CD4-positive, alpha-beta memory T cell (primary cell): ENCODE measurements around the gene KIF18B. TPM values are rescaled to one million over a fixed set of nuclear protein-coding genes. Genes with fewer than 3 reads are reported as not detected.

ENCODE experiments used
- CTCF ChIA-PET: fragments of 350-600 bp; sonication (Branson Sonifier 250); formaldehyde crosslinking; loops from one replicate; lab custom pipeline; 2021; ENCODE audit warnings: inconsistent platforms; ENCODE audit not compliant: partially characterized antibody; lab: Charles Lee
- POLR2A ChIA-PET: fragments of 350-600 bp; sonication (Branson Sonifier 250); formaldehyde crosslinking; loops from one replicate; lab custom pipeline; 2021; ENCODE audit not compliant: partially characterized antibody; lab: Charles Lee
- DNase-seq, 5 donors: peaks; one replicate each; pipeline versions ENCODE4 v3.0.0 to v3.0.0-alpha.2; 2020 to 2022; ENCODE audit warnings: mixed read lengths in 1 of 5
- H3K27ac ChIP-seq: one replicate; pipeline ENCODE4 v1.7.0; 2013; ENCODE audit warnings: low read depth, low read length
- H3K27me3 ChIP-seq: 2 replicates; pipeline ENCODE4 v1.7.0; 2013; ENCODE audit warnings: mild to moderate bottlenecking, low read length, moderate library complexity; ENCODE audit not compliant: insufficient read depth
- H3K36me3 ChIP-seq: 2 replicates; pipeline ENCODE4 v1.7.0; 2013; ENCODE audit warnings: mild to moderate bottlenecking, low read length, moderate library complexity; ENCODE audit not compliant: insufficient read depth
- H3K4me1 ChIP-seq: 2 replicates; pipeline ENCODE4 v1.7.0; 2013; ENCODE audit warnings: mild to moderate bottlenecking, low read length, moderate library complexity; ENCODE audit not compliant: insufficient read depth
- H3K4me3 ChIP-seq, 2 donors: one replicate each; pipeline ENCODE4 v1.7.0; 2013; ENCODE audit warnings: low read length in 2 of 2, mild to moderate bottlenecking in 1 of 2
- H3K9me3 ChIP-seq, 2 donors: one replicate each; pipeline ENCODE4 v1.7.0; 2013; ENCODE audit warnings: low read length in 2 of 2, control low read depth in 1 of 2; ENCODE audit not compliant: control insufficient read depth in 1 of 2
- H3K27ac Mint-ChIP-seq, 7 donors: one replicate each; pipeline ENCODE4 v1.8.0; 2020 to 2021; ENCODE audit warnings: mixed read lengths in 7 of 7, mild to moderate bottlenecking in 6 of 7, inconsistent platforms in 3 of 7, moderate library complexity in 3 of 7
- H3K27me3 Mint-ChIP-seq, 2 donors: one replicate each; pipeline ENCODE4 v1.8.0; 2020 to 2021; ENCODE audit warnings: mixed read lengths in 2 of 2
- H3K36me3 Mint-ChIP-seq, 2 donors: one replicate each; pipeline ENCODE4 v1.8.0; 2020 to 2021; ENCODE audit warnings: mixed read lengths in 2 of 2, inconsistent platforms in 1 of 2, mild to moderate bottlenecking in 1 of 2
- H3K4me1 Mint-ChIP-seq, 4 donors: one replicate each; pipeline ENCODE4 v1.8.0; 2020 to 2021; ENCODE audit warnings: mixed read lengths in 4 of 4, mild to moderate bottlenecking in 1 of 4
- H3K4me3 Mint-ChIP-seq, 8 donors: one replicate each; pipeline ENCODE4 v1.8.0; 2020 to 2021; ENCODE audit warnings: mixed read lengths in 8 of 8, mild to moderate bottlenecking in 7 of 8, moderate library complexity in 6 of 8, inconsistent platforms in 3 of 8
- H3K9me3 Mint-ChIP-seq, 8 donors: one replicate each; pipeline ENCODE4 v1.8.0; 2020 to 2021; ENCODE audit warnings: mixed read lengths in 8 of 8, mild to moderate bottlenecking in 5 of 8, inconsistent platforms in 3 of 8, moderate library complexity in 1 of 8
- intact Hi-C: fragments of 100-400 bp; cut with micrococcal nuclease; formaldehyde crosslinking; loops from one replicate; pipeline ENCODE4 v1.15.1; 2023
- polyA plus RNA-seq, 2 donors: library from polyadenylated mRNA; unstranded; fragments of 300-500 nt; fragmentation: Illumina TruSeq; gene quantifications; one replicate each; pipeline ENCODE4 v1.2.3, GENCODE V29; 2021
- total RNA-seq, 2 experiments: library from RNA; stranded (reverse); gene quantifications; one replicate each; pipeline ENCODE4 v1.2.3, GENCODE V29; 2021

KIF18B gene
- total and polyA plus RNA-seq, 4 experiments from 2014 or later = not detected

DNA sequence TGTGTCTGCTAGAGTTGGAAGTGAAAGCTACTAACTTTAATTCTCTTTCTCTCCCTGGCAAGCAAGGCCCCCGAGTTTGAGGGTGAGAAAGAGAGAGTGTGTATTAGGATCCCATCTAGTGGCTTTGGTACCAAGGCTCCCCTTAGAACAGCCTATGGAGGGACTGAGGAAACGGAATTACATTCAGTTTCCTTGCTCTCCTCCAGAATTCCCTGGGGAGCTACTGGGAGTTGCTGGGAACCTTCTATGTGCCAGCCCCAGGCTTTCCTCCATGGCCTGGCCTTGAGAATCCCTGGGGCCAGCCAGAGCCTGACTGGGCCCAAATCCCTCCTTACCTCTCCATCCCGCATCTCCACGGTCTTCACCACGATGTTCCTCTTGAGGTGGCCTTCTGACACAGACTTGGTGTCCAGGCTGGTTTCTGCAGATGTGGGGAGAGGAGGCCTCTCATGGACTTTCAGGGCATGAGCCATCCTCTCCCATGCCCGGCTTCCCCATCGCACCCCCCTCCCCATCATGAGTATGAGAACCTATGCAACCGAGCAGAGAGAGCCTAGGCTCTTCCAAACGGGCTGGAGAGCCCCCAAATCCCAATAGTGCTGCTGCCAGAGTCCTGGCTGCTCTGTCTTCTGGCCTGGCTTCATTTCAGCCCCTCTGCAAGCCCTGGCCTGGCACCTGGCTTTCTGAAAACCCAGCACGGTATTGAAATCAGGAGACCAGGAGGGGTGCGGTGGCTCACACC is 39.7 kb downstream of the KIF18B start:
- no peak for DNase-seq
- Histone ChIP-seq H3K36me3 (no peaks in the 10 kb centered on the region), H3K27ac (no peak overlapping the region), H3K9me3 (no peaks in the 10 kb centered on the region), H3K4me3 (no peak overlapping the region), H3K4me1 (no peaks in the 10 kb centered on the region), H3K27me3 (no peaks in the 10 kb centered on the region)
- H3K27me3 Mint-ChIP-seq = peaks cover 15 to 24% of the 10 kb centered on the region in 2 donors
- H3K4me3 Mint-ChIP-seq = no peak overlapping the region
- H3K36me3 Mint-ChIP-seq = no peaks in the 10 kb centered on the region
- POLR2A ChIA-PET = no interaction called here
- CTCF ChIA-PET = no interaction called here
- intact Hi-C loops = no loop called here
- no peaks in the 10 kb centered on the region for H3K9me3 Mint-ChIP-seq
- peaks cover 4 to 10% (median 7%) of the 10 kb centered on the region in 4 donors for H3K4me1 Mint-ChIP-seq
- H3K27ac Mint-ChIP-seq = no peak overlapping the region

DNA sequence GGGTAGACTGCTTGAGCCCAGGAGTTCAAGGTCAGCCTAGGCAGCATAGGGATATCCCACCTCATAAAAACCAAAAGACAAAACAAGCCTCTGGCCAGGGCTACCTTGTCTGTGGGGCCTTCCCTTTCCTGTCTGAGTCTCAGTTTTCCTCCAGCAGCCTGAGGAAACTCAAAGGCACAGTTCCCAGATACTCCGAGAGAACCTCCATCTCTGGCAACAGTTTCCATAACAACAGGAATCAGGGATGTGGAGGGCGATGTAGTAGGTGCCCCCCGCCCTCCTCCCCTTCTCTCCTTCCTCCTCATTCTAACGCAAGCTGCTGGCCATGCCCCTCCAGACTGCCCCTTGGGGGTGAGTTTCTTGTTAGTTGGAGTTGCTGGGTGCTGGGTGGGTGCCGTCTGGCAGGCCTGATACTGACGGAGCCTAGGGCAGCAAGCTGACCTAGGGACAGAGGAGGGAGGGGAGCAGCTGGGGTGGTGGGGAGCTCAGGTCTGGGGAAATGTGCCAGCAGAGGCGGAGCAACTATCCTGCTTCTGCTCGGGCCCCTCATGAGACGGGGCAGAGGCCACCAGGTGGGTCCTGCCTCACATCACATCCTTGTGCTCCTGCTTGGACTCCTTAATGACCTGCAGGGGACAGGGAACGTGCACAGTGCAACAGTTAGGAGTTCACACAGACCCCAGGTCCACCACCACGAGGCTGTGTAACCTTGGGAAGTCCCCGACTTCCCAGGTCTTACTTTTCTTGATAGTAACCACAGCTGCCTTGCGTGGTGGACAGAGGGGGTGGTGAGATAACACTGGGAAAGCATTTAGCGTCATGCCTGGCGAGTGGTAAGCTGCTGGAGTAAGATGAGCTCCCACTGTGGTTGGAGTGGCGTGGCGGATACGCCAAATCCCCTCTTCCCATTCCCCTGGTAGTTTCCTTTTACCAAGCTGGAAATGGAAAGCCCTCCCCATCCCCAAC is 40.5 kb downstream of the KIF18B start:
- H3K4me3 ChIP-seq = no peak overlapping the region
- no peaks in the 10 kb centered on the region for H3K9me3 Mint-ChIP-seq
- H3K36me3 ChIP-seq = no peaks in the 10 kb centered on the region
- H3K27ac Mint-ChIP-seq = no peak overlapping the region
- ChIA-PET POLR2A (no interaction called here), CTCF (no interaction called here)
- no peaks in the 10 kb centered on the region for H3K4me1 ChIP-seq
- H3K27me3 ChIP-seq = no peaks in the 10 kb centered on the region
- peaks cover 11 to 17% of the 10 kb centered on the region in 2 donors for H3K27me3 Mint-ChIP-seq
- intact Hi-C loops = no loop called here
- H3K36me3 Mint-ChIP-seq = no peaks in the 10 kb centered on the region
- H3K4me1 Mint-ChIP-seq = peaks cover 4 to 8% (median 5%) of the 10 kb centered on the region in 4 donors
- no peak overlapping the region for H3K4me3 Mint-ChIP-seq
- H3K27ac ChIP-seq = no peak overlapping the region
- DNase-seq = no peak
- no peaks in the 10 kb centered on the region for H3K9me3 ChIP-seq

DNA sequence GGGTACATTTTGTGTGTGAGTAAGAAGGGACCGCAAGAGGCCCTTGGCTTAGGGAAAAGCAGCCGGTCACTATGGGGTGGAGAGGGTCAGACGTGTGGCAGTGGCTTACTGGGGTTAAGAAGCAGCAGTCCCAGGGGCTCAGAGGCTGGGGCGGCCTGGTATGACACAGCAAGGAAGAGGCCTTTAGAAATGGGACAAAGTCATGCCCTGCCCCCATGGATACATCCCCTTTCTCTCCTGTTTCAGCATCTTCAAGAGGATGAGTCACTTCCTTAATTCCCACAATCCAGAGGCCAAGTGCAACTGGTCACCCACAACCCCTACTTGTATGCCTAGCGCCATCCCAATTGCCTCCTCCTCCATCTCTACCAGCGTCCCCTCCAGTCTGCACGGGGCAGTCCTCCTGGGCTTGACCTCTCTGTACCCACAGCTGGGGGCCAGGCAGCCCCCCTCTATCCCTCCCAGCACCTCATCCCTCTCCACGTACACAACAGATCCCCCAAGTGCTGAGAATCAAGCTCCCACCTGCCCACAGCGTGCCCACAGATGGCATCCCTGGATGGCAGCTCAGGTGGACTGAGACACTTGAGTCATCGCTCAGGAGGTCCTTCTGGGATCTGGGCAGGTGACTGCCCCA is 41.4 kb downstream of the KIF18B start:
- CTCF ChIA-PET = no interaction called here
- intact Hi-C loops = no loop called here
- DNase-seq = no peak
- no peak overlapping the region for H3K4me3 Mint-ChIP-seq
- Histone ChIP-seq H3K36me3 (no peaks in the 10 kb centered on the region), H3K9me3 (no peaks in the 10 kb centered on the region), H3K27me3 (no peaks in the 10 kb centered on the region), H3K27ac (no peak overlapping the region), H3K4me1 (no peaks in the 10 kb centered on the region), H3K4me3 (no peak overlapping the region)
- POLR2A ChIA-PET = no interaction called here
- no peaks in the 10 kb centered on the region for H3K9me3 Mint-ChIP-seq
- H3K4me1 Mint-ChIP-seq = peaks cover 2 to 5% (median 4%) of the 10 kb centered on the region in 4 donors
- H3K27ac Mint-ChIP-seq = no peak overlapping the region
- no peaks in the 10 kb centered on the region for H3K36me3 Mint-ChIP-seq
- H3K27me3 Mint-ChIP-seq = peaks cover 7 to 17% of the 10 kb centered on the region in 2 donors

DNA sequence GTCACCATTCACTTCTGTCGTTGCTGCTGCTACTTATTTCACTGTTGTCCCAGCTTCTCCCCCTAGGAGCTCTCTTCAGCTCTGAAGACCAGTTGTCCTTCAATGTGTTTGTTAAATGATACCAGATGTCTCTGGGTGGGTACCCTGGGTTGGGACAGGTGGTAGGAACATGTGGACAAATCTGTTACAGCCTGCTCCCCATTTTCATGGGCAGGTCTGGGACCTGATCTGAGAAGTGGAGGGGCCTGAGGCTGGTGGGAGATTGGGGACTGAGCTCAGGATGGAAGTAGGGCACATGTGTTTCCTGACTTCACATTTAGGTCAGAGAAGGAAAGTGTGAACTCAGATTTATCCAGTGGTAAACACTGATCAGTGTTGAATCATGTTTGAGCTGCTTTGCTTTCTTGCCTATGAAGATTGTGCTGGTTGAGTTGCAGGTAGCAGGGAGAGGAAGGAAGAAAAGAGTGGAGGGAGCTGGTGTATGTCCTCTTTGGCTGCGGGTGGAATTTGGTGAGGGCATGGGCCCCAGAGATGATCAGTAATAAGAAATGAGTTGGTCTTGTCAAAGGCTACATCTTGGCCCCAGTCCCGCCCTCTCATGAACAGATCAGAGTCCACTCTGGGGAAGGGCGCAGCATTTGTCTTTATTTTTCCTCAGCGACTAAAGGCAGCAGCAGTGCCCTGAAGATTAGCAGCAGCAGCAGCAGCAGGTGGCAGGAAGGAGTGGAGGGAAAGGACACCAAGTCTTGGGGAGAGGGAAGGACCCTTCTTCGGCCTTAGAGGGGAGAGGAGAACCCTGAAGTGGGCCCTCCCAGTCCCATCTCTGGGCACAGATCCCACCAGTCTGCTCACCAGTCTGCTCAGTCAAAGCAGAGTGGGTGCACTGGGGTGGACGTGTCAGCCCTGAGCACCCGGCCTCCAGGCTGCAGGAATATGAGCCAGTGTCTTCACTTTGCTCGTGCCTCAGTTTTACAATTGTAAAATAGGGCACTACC is 42.3 kb downstream of the KIF18B start:
- H3K4me1 Mint-ChIP-seq = peaks cover 0 to 5% (median 1%) of the 10 kb centered on the region in 4 donors
- CTCF ChIA-PET = no interaction called here

DNA sequence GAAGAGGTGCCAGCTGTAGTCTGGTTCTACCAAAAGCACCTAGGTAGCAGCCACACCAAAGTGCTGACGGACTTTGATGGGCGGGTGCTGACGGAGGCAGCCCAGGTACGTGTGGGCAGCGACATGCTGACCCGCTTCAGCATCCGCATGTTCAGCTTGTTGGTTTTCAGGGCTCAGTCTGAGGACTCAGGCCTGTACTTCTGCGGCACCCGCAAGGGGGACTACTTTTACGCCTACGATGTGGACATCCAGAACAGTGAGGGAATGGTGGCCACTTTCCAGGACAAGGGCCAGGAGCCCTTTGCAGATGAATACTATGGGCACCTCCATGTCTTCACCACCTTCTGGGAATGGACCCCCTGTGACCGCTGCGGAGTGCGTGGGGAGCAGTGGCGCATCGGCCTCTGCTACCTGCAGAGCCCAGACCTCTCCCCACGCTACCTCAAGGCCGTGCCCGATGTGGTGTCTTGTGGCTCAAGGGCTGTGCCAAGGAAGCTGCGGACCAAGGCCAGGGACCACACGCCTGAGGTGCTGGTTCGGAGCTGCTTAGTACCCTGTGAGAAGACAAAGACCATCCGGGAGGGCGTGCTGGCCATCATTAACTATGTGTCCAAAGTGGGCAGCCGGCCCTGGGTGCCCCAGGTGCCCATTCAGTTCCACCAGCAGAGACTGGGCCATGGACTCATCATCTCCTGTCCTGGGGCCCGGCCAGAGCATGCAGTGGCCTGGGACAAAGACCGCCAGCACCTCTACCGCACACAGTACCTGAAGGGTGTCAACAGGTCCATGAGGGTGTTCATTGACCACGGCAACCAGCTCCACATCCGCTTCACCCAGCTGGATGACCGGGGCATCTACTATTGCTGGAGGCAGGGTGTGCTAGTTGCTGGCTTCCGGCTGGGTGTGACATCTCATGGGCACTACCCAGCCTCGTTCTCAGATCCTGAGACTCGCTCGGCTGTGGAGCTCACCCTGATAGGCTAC is 43.3 kb downstream of the KIF18B start:
- no peak for DNase-seq
- ChIA-PET POLR2A (no interaction called here), CTCF (no interaction called here)
- H3K27me3 Mint-ChIP-seq = peaks cover 3 to 10% of the 10 kb centered on the region in 2 donors
- Histone ChIP-seq H3K9me3 (no peaks in the 10 kb centered on the region), H3K27me3 (no peaks in the 10 kb centered on the region), H3K4me1 (peaks cover 6% of the 10 kb centered on the region), H3K4me3 (no peak overlapping the region), H3K36me3 (no peaks in the 10 kb centered on the region), H3K27ac (no peak overlapping the region)
- intact Hi-C loops = no loop called here
- peaks cover 0 to 2% (median 0%) of the 10 kb centered on the region in 8 donors for H3K9me3 Mint-ChIP-seq
- H3K4me3 Mint-ChIP-seq = no peak overlapping the region
- peaks cover 3 to 16% (median 9%) of the 10 kb centered on the region in 4 donors for H3K4me1 Mint-ChIP-seq
- peaks cover 0 to 3% of the 10 kb centered on the region in 2 donors for H3K36me3 Mint-ChIP-seq
- H3K27ac Mint-ChIP-seq = no peak overlapping the region

More for the DNA sequence above, 42.3 kb downstream of the KIF18B start:
- no peak overlapping the region for H3K4me3 ChIP-seq
- no peak overlapping the region for H3K27ac ChIP-seq
- no peaks in the 10 kb centered on the region for H3K9me3 ChIP-seq
- no peaks in the 10 kb centered on the region for H3K4me1 ChIP-seq
- no peaks in the 10 kb centered on the region for H3K27me3 ChIP-seq
- Mint-ChIP-seq H3K36me3 (no peaks in the 10 kb centered on the region), H3K4me3 (no peak overlapping the region), H3K27me3 (peaks cover 3 to 10% of the 10 kb centered on the region in 2 donors), H3K27ac (no peak overlapping the region), H3K9me3 (no peaks in the 10 kb centered on the region)
- POLR2A ChIA-PET = no interaction called here
- no peak for DNase-seq
- intact Hi-C loops = no loop called here
- H3K36me3 ChIP-seq = no peaks in the 10 kb centered on the region
